Right kidney (tissue), 9 donors: ENCODE measurements around the gene LYRM2.

ENCODE experiments used
- DNase-seq: peaks from one replicate; pipeline ENCODE4 v3.0.0-alpha.2; 2016
- long read RNA-seq, 8 donors: transcript quantifications; one replicate each; lab custom pipeline, GENCODE V29; 2026

The LYRM2 gene, protein sequence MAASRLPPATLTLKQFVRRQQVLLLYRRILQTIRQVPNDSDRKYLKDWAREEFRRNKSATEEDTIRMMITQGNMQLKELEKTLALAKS
- long read RNA-seq, donor 1, full-length matches to known transcripts = 32 of 37 reads
- long read RNA-seq, donor 1, partial matches to known transcripts = 5 of 37 reads
- long read RNA-seq, donor 1, other reads (novel, unspliced or antisense) = 0 of 37 reads
- long read RNA-seq, donor 2, full-length matches to known transcripts = 20 of 20 reads
- long read RNA-seq, donor 2, partial matches to known transcripts = 0 of 20 reads
- long read RNA-seq, donor 2, other reads (novel, unspliced or antisense) = 0 of 20 reads
- long read RNA-seq, donor 3, full-length matches to known transcripts = 18 of 18 reads
- long read RNA-seq, donor 3, partial matches to known transcripts = 0 of 18 reads
- long read RNA-seq, donor 3, other reads (novel, unspliced or antisense) = 0 of 18 reads
- long read RNA-seq, donor 4, full-length matches to known transcripts = 21 of 43 reads
- long read RNA-seq, donor 4, partial matches to known transcripts = 22 of 43 reads
- long read RNA-seq, donor 4, other reads (novel, unspliced or antisense) = 0 of 43 reads
- long read RNA-seq, donor 5, full-length matches to known transcripts = 42 of 49 reads
- long read RNA-seq, donor 5, partial matches to known transcripts = 7 of 49 reads
- long read RNA-seq, donor 5, other reads (novel, unspliced or antisense) = 0 of 49 reads
- long read RNA-seq, donor 6, full-length matches to known transcripts = 24 of 31 reads
- long read RNA-seq, donor 6, partial matches to known transcripts = 7 of 31 reads
- long read RNA-seq, donor 6, other reads (novel, unspliced or antisense) = 0 of 31 reads
- long read RNA-seq, donor 7, full-length matches to known transcripts = 50 of 57 reads
- long read RNA-seq, donor 7, partial matches to known transcripts = 7 of 57 reads
- long read RNA-seq, donor 7, other reads (novel, unspliced or antisense) = 0 of 57 reads
- long read RNA-seq, donor 8, full-length matches to known transcripts = 32 of 32 reads
- long read RNA-seq, donor 8, partial matches to known transcripts = 0 of 32 reads
- long read RNA-seq, donor 8, other reads (novel, unspliced or antisense) = 0 of 32 reads

DNA sequence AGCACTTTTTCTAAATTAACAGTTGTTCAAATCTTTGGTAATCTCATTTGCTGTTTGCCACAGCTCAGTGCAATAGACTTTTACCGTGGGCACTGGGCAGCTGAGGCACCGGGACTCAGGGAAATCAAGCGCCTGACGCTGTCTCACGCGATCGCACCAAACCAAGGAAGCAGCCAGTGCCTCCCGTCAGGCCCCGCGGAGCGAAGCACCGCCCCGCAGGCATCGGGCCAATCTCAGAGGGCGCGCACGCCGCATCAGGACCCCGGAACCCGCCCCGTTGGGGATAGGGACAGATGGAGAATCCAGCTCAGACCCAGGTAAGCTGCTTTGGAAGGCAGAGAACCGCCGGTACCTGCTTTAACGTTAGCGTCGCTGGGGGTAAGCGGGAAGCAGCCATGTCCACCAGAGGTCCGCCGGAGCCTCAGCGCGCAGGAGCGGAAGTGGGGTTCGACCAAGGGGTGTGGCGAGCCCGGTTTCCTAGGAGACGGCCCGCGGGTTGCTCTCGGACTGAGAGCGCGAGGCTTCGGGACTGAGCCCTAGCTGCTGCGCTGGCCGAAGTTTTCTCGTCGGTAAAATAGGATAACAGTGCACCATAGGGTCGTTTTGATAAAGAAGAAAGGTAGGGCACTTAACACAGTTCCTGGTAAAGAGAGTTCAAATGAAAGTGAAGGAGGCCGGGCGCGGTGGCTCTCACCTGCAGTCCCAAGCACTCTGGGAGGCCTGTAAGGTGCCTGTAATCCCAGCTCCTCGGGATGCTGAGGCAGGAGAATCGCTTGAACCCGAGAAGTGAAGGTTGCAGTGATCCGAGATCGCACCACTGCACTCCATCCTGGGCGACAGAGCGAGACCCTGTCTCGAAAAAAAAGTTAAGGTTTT is at the start of gene LYRM2:
TSS of gene LYRM2 (minus strand) at position 428 of the 876 bp plus-strand sequence. CDS start at position 397, 31 bp downstream.
- peak; percentile 99 for DNase-seq

DNA sequence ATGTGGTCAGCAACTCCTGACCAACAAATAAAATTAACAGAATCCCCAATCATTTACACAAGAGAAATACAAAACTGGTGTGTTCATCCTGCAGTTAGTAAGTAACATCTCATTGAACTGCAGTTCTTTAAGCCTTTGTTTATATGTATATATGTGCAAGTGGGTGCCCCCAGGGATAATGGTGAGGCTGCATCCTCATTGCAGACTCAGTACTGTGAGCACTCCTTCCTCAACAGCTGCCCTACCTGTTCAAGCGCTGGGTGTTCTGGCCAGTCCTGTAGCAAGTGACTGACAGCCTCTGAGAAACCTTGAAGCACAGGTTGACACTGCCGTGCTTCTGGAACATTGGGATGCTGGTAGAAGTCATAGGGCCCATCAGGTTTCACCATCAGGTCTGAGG is 49.8 kb upstream of the LYRM2 start:
- no peak for DNase-seq

DNA sequence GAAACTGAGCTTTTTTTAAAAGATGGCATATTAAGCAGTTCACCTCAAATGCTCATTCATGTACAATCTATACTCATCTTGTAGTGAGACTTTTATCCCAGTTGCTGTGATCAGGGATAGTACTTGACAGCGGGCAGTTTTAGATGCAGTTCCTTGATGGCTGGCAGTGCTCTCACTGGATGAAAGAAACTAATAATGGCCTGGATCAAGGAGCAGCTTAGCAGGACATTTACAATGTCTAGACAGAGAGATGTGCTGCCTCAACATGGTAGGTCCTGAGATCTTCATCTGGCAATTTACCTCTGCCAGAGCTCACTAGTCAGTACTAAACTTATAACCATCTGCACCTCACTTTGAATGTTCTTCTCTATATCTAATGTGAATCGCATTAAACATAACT is 46.8 kb upstream of the LYRM2 start:
- no peak for DNase-seq

DNA sequence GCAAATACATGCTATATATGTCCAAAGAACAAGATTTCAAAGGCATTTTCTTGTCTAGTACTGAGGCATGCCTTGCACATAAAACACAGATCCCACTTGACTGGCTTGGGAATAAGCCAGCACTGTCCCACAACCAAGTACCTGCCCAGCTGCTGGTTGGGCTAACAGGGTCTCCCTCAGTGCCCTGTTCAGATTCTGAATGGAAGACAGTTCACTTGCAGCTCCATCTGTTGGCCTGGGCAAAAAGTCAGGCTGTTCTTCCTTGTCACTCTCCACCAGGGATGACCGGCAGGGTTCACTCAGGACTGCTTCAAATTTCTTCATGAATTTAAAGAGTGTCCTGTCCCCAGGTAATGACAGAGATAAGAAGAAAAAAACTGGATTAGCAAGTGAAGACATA is 44.4 kb upstream of the LYRM2 start:
- DNase-seq = no peak

DNA sequence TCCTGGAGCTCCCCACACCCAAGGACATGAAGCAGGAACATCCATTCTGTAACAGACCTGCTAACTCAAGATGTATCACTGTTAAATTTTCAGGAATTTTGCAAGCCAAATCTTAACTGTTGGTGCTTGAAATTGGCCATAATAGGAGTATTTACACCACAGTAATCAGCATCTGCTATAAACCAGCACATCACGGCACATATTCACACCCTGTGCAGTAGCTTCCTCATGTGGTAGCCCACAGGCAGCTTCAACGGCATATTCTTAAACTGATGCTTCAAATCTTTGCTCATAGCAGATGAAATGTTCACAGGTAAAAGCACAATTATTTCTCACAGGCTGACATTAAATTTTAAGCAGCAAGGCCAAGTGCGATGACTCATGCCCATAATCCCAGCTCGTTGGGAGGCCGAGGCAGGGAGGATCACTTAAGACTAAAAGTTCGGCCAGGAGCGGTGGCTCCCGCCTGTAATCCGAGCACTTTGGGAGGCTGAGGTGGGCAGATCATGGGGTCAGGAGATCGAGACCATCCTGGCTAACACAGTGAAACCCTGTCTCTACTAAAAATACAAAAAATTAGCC is 43.5 kb upstream of the LYRM2 start:
- DNase-seq = no peak

DNA sequence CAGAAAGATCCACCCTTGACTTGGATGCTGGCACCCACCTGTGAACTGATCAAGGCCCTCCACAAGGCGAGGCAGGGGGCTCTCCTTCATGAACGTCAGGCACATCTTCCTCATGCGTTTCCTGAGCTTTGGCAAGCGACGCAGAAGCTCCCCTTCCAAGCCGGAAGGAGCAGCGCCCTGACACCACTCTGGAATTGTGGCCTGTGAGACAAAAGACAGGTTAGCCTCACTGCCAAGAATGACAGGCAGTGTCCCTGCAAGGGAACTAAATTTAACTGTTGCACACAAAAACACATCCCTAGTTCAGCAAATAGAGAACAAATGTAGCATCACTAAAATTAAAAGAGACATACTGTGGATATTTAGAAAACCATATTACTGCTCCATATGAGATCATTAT is 42.0 kb upstream of the LYRM2 start:
- no peak for DNase-seq

DNA sequence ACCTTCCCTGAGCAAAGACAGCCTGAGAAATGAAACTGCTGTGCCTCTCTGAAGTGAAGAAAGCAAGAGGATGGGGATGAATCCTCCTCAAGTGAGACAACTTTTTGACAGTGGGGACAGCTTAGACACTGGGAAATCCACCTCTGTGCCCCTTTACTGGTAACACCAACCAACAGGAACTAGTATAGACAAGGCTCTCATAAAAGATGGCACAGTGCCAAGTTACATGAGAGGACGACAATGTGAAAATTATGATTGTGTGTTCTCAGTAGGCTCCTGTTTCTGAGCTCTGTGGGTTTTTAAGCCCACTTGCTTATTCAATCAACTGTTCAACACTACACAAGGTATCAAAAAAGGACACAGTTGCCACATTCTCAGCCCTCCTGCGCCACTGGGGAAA is 41.6 kb upstream of the LYRM2 start:
- DNase-seq = no peak

DNA sequence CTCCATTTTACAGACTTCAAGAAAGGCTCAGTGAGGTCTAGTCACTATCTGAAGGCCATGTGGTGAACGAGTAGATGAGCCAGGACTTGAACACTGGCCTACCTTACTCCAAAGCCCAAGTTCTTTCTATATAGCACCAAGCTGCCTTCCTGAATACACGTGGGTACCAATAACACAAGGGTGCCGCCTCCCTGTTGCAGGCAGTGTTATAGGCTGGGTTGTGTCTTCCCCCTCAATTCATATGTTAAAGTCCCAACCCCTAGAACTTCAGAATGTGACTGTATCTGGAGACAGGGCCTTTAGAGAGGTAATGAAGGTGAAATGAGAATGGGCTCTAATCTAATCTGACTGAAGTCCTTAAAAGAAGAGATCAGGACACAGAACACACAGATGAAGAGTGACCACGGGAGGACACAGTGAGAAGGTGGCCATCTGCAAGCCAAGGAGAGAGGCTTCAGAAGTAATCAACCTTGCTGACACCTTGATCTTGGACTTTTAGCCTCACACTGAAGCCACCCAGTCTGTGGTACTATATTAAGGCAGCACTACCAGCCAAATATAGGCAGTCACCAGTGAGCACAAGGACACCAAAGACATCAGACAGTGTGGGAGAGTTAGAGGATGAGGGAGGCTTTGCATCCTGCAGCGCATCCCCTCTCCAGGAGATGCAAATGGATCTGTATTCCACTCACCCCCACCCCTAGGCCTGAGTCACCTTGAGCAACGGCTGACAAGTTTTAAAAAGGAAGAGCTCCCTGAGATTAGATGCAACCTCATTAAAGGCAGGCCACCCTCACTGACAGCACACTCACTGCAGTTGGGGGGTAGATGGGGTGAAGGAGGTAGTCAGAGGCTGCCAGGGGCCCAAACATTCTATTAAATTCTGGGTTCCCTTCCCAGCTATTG is 40.9 kb upstream of the LYRM2 start:
- no peak for DNase-seq

DNA sequence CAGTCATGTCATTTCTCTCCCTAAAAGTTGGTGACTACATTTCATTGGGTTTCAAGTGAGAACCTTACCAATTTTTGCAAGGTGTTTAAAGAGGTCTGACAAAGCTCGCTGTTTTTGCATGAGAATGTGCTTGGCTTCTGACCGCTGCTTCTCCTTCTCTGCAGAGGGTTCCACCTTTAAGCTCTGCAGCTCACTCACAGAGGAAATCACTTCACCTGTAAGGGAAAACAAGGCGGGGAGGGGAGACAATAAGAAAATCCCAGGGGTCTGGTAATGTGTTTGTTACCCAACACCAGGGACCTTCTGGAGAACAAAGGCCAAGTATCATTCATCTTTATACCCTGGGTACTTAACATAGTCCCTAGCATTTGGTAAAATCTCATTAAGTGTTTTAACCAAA is 40.0 kb upstream of the LYRM2 start:
- no peak for DNase-seq

DNA sequence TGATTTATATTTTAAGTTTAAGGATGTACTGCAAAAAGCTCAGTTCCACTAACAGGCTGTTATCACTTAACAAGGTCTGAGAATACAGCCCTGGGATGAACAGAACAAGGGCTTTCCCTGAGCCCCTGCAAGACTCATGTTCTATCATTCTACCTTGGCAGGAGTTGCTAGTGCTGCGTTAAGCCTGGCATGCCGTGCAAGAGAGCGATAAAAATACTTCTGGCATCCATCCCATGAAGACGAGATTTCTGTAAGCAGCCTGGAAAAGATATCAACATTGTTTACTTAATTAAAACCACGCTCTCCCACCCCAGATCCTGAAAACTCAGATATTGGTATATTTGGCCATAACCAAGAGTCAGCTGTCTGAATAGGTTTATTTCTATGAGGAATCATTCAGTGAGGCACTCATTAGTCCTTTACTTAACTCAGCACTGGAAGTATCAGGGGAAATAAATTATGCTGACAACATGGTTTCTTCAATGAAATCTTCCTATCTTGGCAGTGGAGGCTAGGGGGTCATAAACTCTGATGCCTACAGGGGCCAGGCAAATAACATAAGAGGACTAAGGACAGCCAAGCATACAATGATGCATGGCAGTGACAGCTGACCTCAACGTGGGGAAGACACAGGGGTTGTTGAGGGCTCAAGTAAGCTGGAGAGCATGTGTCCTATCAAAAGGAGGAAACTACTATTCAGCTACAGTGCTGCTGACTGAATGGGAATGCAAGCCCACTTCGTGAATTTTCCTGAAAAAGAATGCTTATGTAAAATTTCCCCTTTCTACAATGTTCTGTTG is 37.6 kb upstream of the LYRM2 start:
- DNase-seq = no peak

DNA sequence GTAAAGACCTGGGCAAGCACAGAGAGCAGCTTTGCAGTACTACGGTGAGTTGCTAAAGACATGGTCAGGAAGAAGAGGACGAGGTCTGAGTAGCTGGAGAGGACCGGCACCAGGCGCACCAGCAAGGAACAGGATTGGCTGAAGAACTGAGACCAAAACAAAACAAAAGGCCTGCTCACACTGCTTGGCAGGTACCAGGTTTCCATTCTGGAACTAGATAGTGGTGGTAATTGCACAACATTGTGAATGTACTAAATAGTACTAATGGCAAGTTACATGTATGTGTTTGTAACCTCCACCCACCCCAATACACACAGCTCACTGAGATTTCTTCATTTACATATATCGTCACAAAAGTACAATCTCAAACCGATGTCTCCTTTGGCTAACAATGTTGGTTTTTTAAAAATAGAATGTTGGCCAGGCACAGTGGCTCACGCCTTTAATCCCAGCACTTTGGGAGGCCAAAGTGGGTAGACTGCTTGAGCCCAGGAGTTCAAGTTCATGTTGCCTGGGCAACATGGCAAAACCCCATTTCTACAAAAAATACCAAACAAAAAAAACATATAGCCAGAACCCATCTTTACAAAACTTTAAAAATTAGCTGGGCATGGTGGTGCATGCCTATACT is 32.5 kb upstream of the LYRM2 start:
- DNase-seq = no peak

DNA sequence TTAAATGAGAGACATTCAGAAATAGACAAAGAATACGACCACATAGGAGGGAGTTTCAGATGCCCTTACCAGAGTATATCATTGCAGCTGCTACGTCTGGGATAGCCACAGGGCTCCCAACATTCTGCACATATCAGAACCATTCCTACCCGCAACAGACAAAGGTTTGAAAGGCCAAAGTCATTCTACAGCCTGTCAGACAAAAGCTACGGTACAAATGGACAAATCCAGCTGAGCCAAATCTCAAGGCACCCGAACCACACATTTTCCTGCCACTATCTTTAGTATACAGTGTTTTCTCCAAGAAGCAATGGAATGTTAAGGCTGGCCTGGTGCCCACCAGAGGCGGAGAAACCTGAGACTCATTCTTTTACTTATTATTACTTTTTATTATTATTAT is 30.5 kb upstream of the LYRM2 start:
- DNase-seq = no peak

DNA sequence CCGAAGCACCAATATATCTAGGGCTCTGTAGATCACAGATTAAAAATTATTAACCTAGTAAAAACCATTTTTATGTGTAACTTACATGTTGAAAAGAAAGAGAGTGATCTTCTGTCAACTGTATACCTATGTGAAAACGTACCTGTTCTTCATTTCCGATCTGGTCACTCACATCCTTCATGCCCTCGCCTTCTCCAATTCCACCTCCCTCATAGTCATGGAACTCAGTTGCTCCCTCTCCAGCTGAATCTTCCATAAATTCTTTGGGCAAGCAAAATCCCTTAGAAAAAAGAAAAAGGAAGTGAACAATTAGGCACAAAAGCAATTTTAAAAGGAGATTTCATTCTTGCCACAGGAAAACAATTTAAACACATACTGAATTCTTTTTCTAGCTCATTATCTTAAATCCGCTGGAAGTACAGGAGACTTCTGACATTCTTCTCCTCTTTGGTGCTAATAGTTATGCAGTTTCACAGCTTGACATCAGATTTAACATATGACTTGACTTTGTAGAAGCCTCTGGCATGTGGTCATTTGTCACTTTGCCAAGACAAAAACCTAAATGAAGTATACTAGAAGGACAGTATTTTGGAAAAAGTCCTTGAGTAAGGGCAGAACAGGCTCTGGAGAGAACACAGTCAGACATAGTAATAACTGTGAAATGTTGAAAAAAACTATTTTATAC is 29.5 kb upstream of the LYRM2 start:
- no peak for DNase-seq

DNA sequence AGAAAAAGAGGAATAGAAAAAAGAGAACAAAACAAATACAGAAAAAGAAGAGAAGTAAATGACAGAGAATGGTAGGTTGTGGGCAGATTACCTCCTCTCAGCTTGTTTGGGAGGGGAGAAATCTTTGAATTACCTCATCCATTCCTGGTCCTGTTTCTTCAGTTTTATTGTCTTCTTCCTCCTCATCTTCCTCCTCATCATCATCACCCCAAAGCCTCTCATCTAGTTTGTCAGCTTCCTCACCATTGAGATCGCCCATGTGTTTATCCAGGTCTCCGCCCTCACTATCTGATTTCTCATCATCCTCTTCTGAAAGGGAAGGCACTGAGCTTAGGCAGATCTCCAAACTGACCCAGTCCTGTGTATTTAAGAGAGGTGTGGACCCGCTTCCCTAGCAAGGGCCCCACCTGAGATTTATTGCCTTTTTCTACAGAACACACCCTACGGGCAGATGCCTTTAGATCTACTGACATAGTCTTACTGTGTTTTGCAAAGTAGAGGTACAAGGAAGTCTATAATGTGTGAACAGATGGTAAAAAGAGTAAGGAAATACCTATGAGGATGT is 24.2 kb upstream of the LYRM2 start:
- DNase-seq = no peak

DNA sequence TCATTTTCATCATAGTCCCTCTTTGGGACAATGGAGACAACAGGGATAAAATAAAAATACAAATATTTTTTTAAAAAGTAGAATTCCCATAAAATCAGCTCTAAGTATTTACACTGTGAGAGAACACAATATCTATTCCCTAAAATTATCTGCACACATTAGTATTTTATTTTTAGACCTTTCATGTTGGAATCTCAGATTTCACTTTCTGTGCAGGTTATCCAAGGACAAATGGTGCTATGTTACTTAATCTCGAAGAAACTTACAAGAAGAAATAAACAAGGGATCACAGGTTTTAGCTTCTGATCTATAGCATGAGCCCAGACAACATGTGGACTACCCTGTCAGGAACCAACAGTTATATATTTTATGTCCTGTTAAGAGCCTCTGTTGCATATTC is 23.0 kb upstream of the LYRM2 start:
- DNase-seq = no peak

DNA sequence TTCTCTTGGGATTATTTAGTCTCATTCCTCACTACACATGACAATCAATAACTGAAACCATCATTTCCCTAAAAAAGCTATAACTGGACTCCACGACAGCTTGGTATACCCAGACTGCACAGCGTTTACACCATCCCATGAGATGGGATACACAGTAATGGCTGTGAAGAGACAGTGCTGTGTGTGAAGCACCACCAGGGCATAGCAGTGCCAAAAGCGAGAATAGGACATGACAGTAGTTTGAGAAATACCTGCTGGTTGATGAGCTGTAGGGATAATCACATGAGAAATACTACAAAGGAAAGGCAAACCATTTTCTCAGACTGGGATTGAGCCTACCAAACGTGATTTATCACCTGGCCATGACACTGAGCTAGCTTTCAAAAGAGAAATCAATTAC is 22.4 kb upstream of the LYRM2 start:
- no peak for DNase-seq

DNA sequence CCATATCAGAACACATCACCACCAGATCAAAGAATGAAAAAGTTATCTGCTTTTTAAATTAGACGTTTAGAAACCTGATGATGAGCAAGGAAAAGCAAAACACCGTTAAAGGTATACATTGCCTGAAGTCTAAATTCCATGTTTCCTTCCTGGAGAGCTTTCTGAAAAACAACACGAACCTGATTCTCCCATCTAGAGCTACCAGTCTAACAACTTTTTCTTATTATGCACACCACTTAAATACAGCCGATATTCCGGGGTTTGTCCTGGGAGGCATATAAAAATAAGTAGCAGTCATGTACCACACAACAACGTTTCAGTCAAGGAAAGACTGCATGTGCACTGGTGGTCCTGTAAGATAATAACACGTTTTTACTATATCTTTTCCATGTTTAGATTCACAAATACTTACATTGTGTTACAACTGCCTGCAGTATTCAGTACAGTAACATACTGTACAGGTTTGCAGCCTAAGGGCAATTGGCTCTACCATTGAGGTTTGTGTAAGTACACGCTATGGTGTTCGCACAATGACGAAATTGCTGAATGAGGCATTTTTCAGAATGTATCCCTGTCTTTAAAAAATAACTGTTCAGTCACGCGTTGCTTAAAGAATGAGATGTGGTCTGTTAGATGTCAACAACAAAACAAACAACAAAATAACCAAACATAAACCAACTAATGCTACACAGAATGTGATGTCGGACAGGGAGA is 19.1 kb upstream of the LYRM2 start:
- no peak for DNase-seq
